Ascending aorta (tissue), 2 donors: ENCODE data around the gene SEC63. TPM values are rescaled to one million over a fixed set of nuclear protein-coding genes. Genes with fewer than 3 reads are reported as not detected.

Experiments
- DNase-seq, 2 donors: peaks; one replicate each; pipeline ENCODE4 v3.0.0-alpha.2; 2019; ENCODE audit warnings: low spot score in 2 of 2
- H3K27ac ChIP-seq, 2 donors: fragments of 200-600 bp; sonication (generic); one replicate each; pipeline ENCODE4 v1.5.1; 2016 to 2017; ENCODE audit warnings: mild to moderate bottlenecking in 1 of 2
- H3K27me3 ChIP-seq: fragments of 200-600 bp; sonication (generic); one replicate; pipeline ENCODE4 v1.5.1; 2017
- H3K36me3 ChIP-seq, 2 donors: fragments of 200-600 bp; sonication (generic); one replicate each; pipeline ENCODE4 v1.5.1; 2016
- H3K4me1 ChIP-seq, 2 donors: fragments of 200-600 bp; sonication (generic); one replicate each; pipeline ENCODE4 v1.5.1; 2016 to 2017; ENCODE audit warnings: mild to moderate bottlenecking in 1 of 2
- H3K4me3 ChIP-seq, 2 donors: fragments of 200-600 bp; sonication (generic); one replicate each; pipeline ENCODE4 v1.5.1; 2016 to 2017; ENCODE audit warnings: mild to moderate bottlenecking in 1 of 2
- H3K9me3 ChIP-seq, 2 donors: fragments of 200-600 bp; sonication (generic); one replicate each; pipeline ENCODE4 v1.5.1; 2016
- intact Hi-C: fragments of 100-400 bp; cut with DNase I; formaldehyde crosslinking; loops from one replicate; pipeline ENCODE4 v1.15.1; 2023
- total RNA-seq: library from RNA; depleted of rRNA; stranded (reverse); fragments of >200 nt; gene quantifications from one replicate; pipeline ENCODE4 v1.1.0, GENCODE V29; 2016
- TF ChIP-seq, protein P1 (sequence below), 3 experiments: fragments of 200-600 bp in 2 of 3; fragments of 450-650 bp in 1 of 3; sonication (generic) in 2 of 3; IDR thresholded peaks; one replicate each; pipeline ENCODE4 v1.5.1; 2016 to 2019; ENCODE audit warnings: antibody characterized with exemption in 3 of 3, mild to moderate bottlenecking in 1 of 3, moderate library complexity in 1 of 3

Gene SEC63
- total RNA-seq, 1 donor from 2014 or later: 13.1 TPM

GRCh38 chr6:107841275-107841670 lies 116.7 kb downstream of the SEC63 start:
- TF ChIP-seq, protein P1, sequence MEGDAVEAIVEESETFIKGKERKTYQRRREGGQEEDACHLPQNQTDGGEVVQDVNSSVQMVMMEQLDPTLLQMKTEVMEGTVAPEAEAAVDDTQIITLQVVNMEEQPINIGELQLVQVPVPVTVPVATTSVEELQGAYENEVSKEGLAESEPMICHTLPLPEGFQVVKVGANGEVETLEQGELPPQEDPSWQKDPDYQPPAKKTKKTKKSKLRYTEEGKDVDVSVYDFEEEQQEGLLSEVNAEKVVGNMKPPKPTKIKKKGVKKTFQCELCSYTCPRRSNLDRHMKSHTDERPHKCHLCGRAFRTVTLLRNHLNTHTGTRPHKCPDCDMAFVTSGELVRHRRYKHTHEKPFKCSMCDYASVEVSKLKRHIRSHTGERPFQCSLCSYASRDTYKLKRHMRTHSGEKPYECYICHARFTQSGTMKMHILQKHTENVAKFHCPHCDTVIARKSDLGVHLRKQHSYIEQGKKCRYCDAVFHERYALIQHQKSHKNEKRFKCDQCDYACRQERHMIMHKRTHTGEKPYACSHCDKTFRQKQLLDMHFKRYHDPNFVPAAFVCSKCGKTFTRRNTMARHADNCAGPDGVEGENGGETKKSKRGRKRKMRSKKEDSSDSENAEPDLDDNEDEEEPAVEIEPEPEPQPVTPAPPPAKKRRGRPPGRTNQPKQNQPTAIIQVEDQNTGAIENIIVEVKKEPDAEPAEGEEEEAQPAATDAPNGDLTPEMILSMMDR (IDR thresholded peaks at IDR 0.05): no peak
- Histone ChIP-seq H3K4me1 (no peaks in the 10 kb centered on the region), H3K27me3 (no peaks in the 10 kb centered on the region), H3K27ac (no peak overlapping the region), H3K9me3 (no peaks in the 10 kb centered on the region), H3K36me3 (no peaks in the 10 kb centered on the region), H3K4me3 (no peak overlapping the region)
- no peak for DNase-seq
- intact Hi-C loops: no loop called here

DNA sequence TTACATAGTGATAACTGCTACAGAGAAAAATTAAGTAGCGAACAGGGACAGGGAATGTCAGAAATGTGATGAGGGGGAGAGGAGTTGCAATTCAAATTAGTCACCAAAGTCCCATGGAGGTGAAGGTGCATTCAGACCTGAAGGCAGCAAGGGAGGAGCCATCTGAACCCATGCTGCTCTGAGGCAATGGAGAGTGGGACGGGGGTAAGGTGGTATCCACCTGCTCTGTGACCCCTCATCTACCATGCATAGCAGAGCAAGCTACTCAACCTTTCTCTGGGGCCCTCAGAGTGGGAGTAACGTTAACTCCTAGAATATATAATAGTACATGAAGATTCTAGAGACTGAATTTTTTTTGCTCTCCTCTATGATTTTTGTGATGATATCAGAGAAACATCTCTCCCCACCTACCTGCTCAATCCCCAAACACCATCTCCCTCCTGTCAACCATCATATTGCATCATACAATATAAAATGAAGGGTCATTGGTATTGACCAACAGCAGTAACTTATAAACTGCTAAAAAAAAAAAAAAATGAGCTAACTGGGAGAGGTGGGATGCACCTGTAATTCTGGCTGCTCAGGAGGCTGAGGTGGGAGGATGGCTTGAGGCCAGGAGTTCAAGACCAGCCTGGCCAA lies 117.3 kb downstream of the SEC63 start:
- no peaks in the 10 kb centered on the region for H3K9me3 ChIP-seq
- intact Hi-C loops: no loop called here
- H3K36me3 ChIP-seq: no peaks in the 10 kb centered on the region
- H3K27ac ChIP-seq: no peak overlapping the region
- H3K27me3 ChIP-seq: no peaks in the 10 kb centered on the region
- no peak for DNase-seq
- no peak overlapping the region for H3K4me3 ChIP-seq
- no peaks in the 10 kb centered on the region for H3K4me1 ChIP-seq
- TF ChIP-seq, protein P1 (IDR thresholded peaks at IDR 0.05): no peak

GRCh38 chr6:107833136-107833535 lies 124.9 kb downstream of the SEC63 start:
- Histone ChIP-seq H3K27ac (no peak overlapping the region), H3K36me3 (no peaks in the 10 kb centered on the region), H3K9me3 (no peaks in the 10 kb centered on the region), H3K4me1 (no peaks in the 10 kb centered on the region), H3K4me3 (no peak overlapping the region), H3K27me3 (no peaks in the 10 kb centered on the region)
- TF ChIP-seq, protein P1 (IDR thresholded peaks at IDR 0.05): no peak
- DNase-seq: no peak
- intact Hi-C loops: no loop called here

GRCh38 chr6:107832151-107833056 lies 125.6 kb downstream of the SEC63 start:
- TF ChIP-seq, protein P1 (IDR thresholded peaks at IDR 0.05): no peak
- Histone ChIP-seq H3K4me3 (no peak overlapping the region), H3K9me3 (no peaks in the 10 kb centered on the region), H3K36me3 (no peaks in the 10 kb centered on the region), H3K4me1 (no peaks in the 10 kb centered on the region), H3K27me3 (no peaks in the 10 kb centered on the region), H3K27ac (no peak overlapping the region)
- DNase-seq: no peak
- intact Hi-C loops: no loop called here

GRCh38 chr6:107830060-107830459 lies 127.9 kb downstream of the SEC63 start:
- Histone ChIP-seq H3K4me1 (no peaks in the 10 kb centered on the region), H3K4me3 (no peak overlapping the region), H3K36me3 (no peaks in the 10 kb centered on the region), H3K27me3 (no peaks in the 10 kb centered on the region), H3K9me3 (no peaks in the 10 kb centered on the region), H3K27ac (no peak overlapping the region)
- DNase-seq: no peak
- intact Hi-C loops: no loop called here
- TF ChIP-seq, protein P1 (IDR thresholded peaks at IDR 0.05): no peak
